SK-N-SH (cell line): ENCODE measurements around the gene IL10RA. TPM values are rescaled to one million over a fixed set of nuclear protein-coding genes. Genes with fewer than 3 reads are reported as not detected.

Experiments used
- CTCF ChIA-PET: fragments of 300-600, 350-600 bp; formaldehyde crosslinking; extraction: SDS; loops from one replicate; lab custom pipeline; 2021; lab: Yijun Ruan, JAX
- POLR2A ChIA-PET: fragments of 350-600 bp; sonication (Branson Sonifier 250); formaldehyde crosslinking; extraction: SDS; loops from one replicate; lab custom pipeline; 2020; ENCODE audit warnings: antibody characterized with exemption, inconsistent platforms; lab: Yijun Ruan, JAX
- DNase-seq: peaks from one replicate; pipeline ENCODE4 v3.0.0; 2012
- H2AFZ ChIP-seq: fragments of 200-600 bp; sonication (generic); 2 replicates; pipeline ENCODE4 v1.8.1; 2016; ENCODE audit warnings: antibody characterized with exemption, mild to moderate bottlenecking, low read depth
- H3F3A ChIP-seq: fragments of 200-600 bp; sonication (generic); replicated peaks from 2 replicates; pipeline ENCODE3; 2016; ENCODE audit warnings: antibody characterized with exemption, mild to moderate bottlenecking; ENCODE audit not compliant: insufficient read depth
- H3K27ac ChIP-seq, 2 experiments: fragments of 200-500 bp in 1 of 2; fragments of 200-600 bp in 1 of 2; sonication (Bioruptor generic) in 1 of 2; sonication (generic), shearing (Covaris generic) in 1 of 2; 2 replicates each; pipeline versions ENCODE4 v1.5.1 to v1.6.1; 2014 to 2016; ENCODE audit warnings: low read depth in 2 of 2, inconsistent platforms in 1 of 2, low read length in 1 of 2, mild to moderate bottlenecking in 1 of 2, mixed read lengths in 1 of 2
- H3K27me3 ChIP-seq: fragments of 200-600 bp; sonication (generic), shearing (Covaris generic); 2 replicates; pipeline ENCODE4 v1.6.1; 2016; ENCODE audit warnings: mixed run types; ENCODE audit not compliant: insufficient read depth
- H3K36me3 ChIP-seq, 2 experiments: fragments of 200-500 bp in 1 of 2; fragments of 200-600 bp in 1 of 2; sonication (Bioruptor generic) in 1 of 2; sonication (generic) in 1 of 2; replicated peaks in 1 of 2; 2 replicates each; pipeline versions ENCODE3 to v1.5.1; 2014 to 2016; ENCODE audit warnings: low read length in 1 of 2, mild to moderate bottlenecking in 1 of 2; ENCODE audit not compliant: insufficient read depth in 2 of 2, control insufficient read depth in 1 of 2
- H3K4me1 ChIP-seq, 2 experiments: fragments of 200-500 bp in 1 of 2; fragments of 200-600 bp in 1 of 2; sonication (Bioruptor generic) in 1 of 2; sonication (generic), shearing (Covaris generic) in 1 of 2; 2 replicates each; pipeline versions ENCODE4 v1.5.1 to v1.6.1; 2014 to 2016; ENCODE audit warnings: low read depth in 1 of 2, low read length in 1 of 2, mixed run types in 1 of 2; ENCODE audit not compliant: insufficient read depth in 2 of 2, control insufficient read depth in 1 of 2
- H3K4me2 ChIP-seq: fragments of 200-600 bp; sonication (generic), shearing (Covaris generic); 2 replicates; pipeline ENCODE4 v1.6.1; 2017; ENCODE audit warnings: mixed run types
- H3K4me3 ChIP-seq, 2 experiments: fragments of 200-500 bp in 1 of 2; fragments of 200-600 bp in 1 of 2; sonication (Bioruptor generic) in 1 of 2; sonication (generic), shearing (Covaris generic) in 1 of 2; 2 replicates each; pipeline versions ENCODE4 v1.5.1 to v1.8.1; 2014 to 2016; ENCODE audit warnings: low read depth in 2 of 2, inconsistent platforms in 1 of 2, low read length in 1 of 2, mild to moderate bottlenecking in 1 of 2, mixed read lengths in 1 of 2, moderate library complexity in 1 of 2
- H3K79me2 ChIP-seq: fragments of 200-600 bp; sonication (generic); 2 replicates; pipeline ENCODE4 v1.8.1; 2017; ENCODE audit warnings: mild to moderate bottlenecking; ENCODE audit not compliant: insufficient read depth
- H3K9ac ChIP-seq: fragments of 200-600 bp; sonication (generic); 2 replicates; pipeline ENCODE4 v1.6.1; 2017; ENCODE audit warnings: mixed run types
- H3K9me2 ChIP-seq: fragments of 200-600 bp; sonication (generic); 2 replicates; pipeline ENCODE4 v1.6.1; 2017; ENCODE audit warnings: mixed run types
- H3K9me3 ChIP-seq: fragments of 200-600 bp; sonication (generic); 2 replicates; pipeline ENCODE4 v1.6.1; 2017; ENCODE audit warnings: mixed run types, mild to moderate bottlenecking, moderate library complexity
- H4K20me1 ChIP-seq: fragments of 200-600 bp; sonication (generic); 2 replicates; pipeline ENCODE4 v1.6.1; 2017; ENCODE audit warnings: mild to moderate bottlenecking, mixed run types; ENCODE audit not compliant: insufficient read depth
- ELF1 ChIP-seq: IDR thresholded peaks from 2 replicates; pipeline ENCODE4 v1.4.0; 2012
- EP300 ChIP-seq, 2 experiments: IDR thresholded peaks; 2 replicates each; pipeline versions ENCODE4 v1.4.0 to v1.6.1; 2012; ENCODE audit warnings: borderline replicate concordance in 1 of 2, low read depth in 1 of 2, low read length in 1 of 2
- FOXJ3 ChIP-seq: sonication (generic); formaldehyde crosslinking; IDR thresholded peaks from 2 replicates; pipeline ENCODE4 v1.5.1; 2020; ENCODE audit warnings: mild to moderate bottlenecking, missing genetic modification reagents
- GABPA ChIP-seq: IDR thresholded peaks from 2 replicates; pipeline ENCODE4 v1.4.0; 2012; ENCODE audit warnings: low read depth, mild to moderate bottlenecking
- GATA2 ChIP-seq: sonication (generic); formaldehyde crosslinking; IDR thresholded peaks from 2 replicates; pipeline ENCODE4 v1.5.0; 2020; ENCODE audit warnings: mild to moderate bottlenecking, missing genetic modification reagents
- JUND ChIP-seq: IDR thresholded peaks from 2 replicates; pipeline ENCODE4 v1.4.0; 2012
- MEF2A ChIP-seq: IDR thresholded peaks from 2 replicates; pipeline ENCODE4 v1.4.0; 2012; ENCODE audit warnings: low read depth, borderline replicate concordance
- NFIC ChIP-seq: IDR thresholded peaks from 2 replicates; pipeline ENCODE4 v1.4.0; 2012; ENCODE audit warnings: borderline replicate concordance
- RAD21 ChIP-seq: IDR thresholded peaks from 2 replicates; pipeline ENCODE4 v1.6.1; 2012; ENCODE audit warnings: mild to moderate bottlenecking, low read length
- RFX5 ChIP-seq: IDR thresholded peaks from 2 replicates; pipeline ENCODE4 v1.6.1; 2012; ENCODE audit warnings: mild to moderate bottlenecking, improper control_type of control experiment, low read length
- SIN3A ChIP-seq: IDR thresholded peaks from 2 replicates; pipeline ENCODE4 v1.6.1; 2012; ENCODE audit warnings: low read depth, mild to moderate bottlenecking, low read length, moderate library complexity, borderline replicate concordance
- TAF1 ChIP-seq: IDR thresholded peaks from 2 replicates; pipeline ENCODE4 v1.6.1; 2012; ENCODE audit warnings: low read depth, mild to moderate bottlenecking, low read length, moderate library complexity, borderline replicate concordance
- YY1 ChIP-seq: IDR thresholded peaks from 2 replicates; pipeline ENCODE4 v1.4.0; 2012; ENCODE audit warnings: low read depth, mild to moderate bottlenecking
- WGBS: methylation state at CpG from one replicate; pipeline ENCODE4 v1.1.6; 2017; ENCODE audit warnings: low lambda C conversion rate; 5-methylcytosine and 5-hydroxymethylcytosine counted together
- polyA plus RNA-seq, 3 experiments: library from polyadenylated mRNA; depleted of rRNA; stranded (reverse); fragments of >200 nt; gene quantifications; 2 replicates each; pipeline ENCODE4 v1.2.3, GENCODE V29; 2012
- TF ChIP-seq, protein P1 (sequence below): fragments of 200-600 bp; sonication (generic); IDR thresholded peaks from 2 replicates; pipeline ENCODE4 v1.6.1; 2017; ENCODE audit warnings: antibody characterized with exemption, mild to moderate bottlenecking, moderate library complexity
- TF ChIP-seq, protein P2 (sequence below): IDR thresholded peaks from 2 replicates; pipeline ENCODE4; 2012
- TF ChIP-seq, protein P3 (sequence below): IDR thresholded peaks from 2 replicates; pipeline ENCODE4 v1.4.0; 2012; ENCODE audit warnings: low read depth, borderline replicate concordance
- TF ChIP-seq, protein P4 (sequence below): IDR thresholded peaks from 2 replicates; pipeline ENCODE4 v1.4.0; 2012; ENCODE audit warnings: low read depth, borderline replicate concordance
- TF ChIP-seq, protein P5 (sequence below): fragments of 150-350 bp; IDR thresholded peaks from 2 replicates; pipeline ENCODE4 v1.6.1; 2016; ENCODE audit warnings: mild to moderate bottlenecking, low read depth, low read length
- TF ChIP-seq, protein P6 (sequence below): fragments of 150-350 bp; IDR thresholded peaks from 2 replicates; pipeline ENCODE4 v1.6.1; 2017; ENCODE audit warnings: antibody characterized with exemption, low read length, low read depth, borderline replicate concordance
- TF ChIP-seq, protein P7 (sequence below): IDR thresholded peaks from 2 replicates; pipeline ENCODE4 v1.4.0; 2012; ENCODE audit warnings: low read depth

The IL10RA gene
- polyA plus RNA-seq, 1 of the 3 experiments (the other 2 are of a cell fraction) = not detected

DNA sequence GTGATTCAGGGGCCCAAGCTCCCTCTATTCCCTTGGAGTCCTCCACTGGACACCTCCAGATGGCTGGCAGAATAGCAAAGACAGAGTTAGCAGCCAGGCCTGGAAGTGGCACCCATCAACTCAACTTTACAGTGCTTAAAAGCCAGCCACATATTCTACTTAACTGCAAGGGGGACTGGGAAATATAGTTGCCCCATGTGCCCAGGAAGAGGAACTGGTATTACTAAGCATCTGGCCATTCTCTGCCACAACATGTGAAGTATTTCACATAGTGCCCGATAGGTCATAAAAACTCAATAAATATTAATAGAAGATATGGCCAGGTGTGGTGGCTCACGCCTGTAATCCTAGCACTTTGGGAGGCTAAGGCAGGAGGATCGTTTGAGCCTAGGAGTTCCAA lies 5.5 kb upstream of the IL10RA start (continued):
- TF ChIP-seq, protein P1, sequence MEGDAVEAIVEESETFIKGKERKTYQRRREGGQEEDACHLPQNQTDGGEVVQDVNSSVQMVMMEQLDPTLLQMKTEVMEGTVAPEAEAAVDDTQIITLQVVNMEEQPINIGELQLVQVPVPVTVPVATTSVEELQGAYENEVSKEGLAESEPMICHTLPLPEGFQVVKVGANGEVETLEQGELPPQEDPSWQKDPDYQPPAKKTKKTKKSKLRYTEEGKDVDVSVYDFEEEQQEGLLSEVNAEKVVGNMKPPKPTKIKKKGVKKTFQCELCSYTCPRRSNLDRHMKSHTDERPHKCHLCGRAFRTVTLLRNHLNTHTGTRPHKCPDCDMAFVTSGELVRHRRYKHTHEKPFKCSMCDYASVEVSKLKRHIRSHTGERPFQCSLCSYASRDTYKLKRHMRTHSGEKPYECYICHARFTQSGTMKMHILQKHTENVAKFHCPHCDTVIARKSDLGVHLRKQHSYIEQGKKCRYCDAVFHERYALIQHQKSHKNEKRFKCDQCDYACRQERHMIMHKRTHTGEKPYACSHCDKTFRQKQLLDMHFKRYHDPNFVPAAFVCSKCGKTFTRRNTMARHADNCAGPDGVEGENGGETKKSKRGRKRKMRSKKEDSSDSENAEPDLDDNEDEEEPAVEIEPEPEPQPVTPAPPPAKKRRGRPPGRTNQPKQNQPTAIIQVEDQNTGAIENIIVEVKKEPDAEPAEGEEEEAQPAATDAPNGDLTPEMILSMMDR = no peak
- TF ChIP-seq EP300 (IDR thresholded peaks at IDR 0.05; ENCODE audit: borderline replicate concordance in 1 of 2, low read depth in 1 of 2, low read length in 1 of 2) (no peak), FOXJ3 (CRISPR knock-in tag) (no peak), JUND (no peak), RFX5 (no peak)
- TF ChIP-seq, protein P2, sequence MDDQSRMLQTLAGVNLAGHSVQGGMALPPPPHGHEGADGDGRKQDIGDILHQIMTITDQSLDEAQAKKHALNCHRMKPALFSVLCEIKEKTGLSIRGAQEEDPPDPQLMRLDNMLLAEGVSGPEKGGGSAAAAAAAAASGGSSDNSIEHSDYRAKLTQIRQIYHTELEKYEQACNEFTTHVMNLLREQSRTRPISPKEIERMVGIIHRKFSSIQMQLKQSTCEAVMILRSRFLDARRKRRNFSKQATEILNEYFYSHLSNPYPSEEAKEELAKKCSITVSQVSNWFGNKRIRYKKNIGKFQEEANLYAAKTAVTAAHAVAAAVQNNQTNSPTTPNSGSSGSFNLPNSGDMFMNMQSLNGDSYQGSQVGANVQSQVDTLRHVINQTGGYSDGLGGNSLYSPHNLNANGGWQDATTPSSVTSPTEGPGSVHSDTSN = no peak

DNA sequence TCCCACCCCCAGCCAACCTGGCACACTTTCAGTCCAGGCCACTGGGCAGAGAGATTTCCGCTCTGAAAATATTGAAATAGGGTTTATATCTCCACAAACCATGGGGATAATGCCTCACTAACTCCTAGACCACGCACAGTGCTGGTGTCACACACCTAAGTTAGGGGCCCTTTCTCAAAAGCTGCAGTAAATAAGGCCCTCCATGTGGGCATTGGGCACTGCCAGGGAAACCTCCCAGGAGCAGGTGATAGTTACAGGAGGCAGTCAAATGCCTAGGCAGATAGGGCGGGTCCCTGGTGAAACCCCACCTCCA lies 3.1 kb upstream of the IL10RA start:
- no peak overlapping the region for H3K9ac ChIP-seq
- TF ChIP-seq, protein P3, sequence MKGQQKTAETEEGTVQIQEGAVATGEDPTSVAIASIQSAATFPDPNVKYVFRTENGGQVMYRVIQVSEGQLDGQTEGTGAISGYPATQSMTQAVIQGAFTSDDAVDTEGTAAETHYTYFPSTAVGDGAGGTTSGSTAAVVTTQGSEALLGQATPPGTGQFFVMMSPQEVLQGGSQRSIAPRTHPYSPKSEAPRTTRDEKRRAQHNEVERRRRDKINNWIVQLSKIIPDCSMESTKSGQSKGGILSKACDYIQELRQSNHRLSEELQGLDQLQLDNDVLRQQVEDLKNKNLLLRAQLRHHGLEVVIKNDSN = no peak
- no peak for TF ChIP-seq RAD21
- TF ChIP-seq YY1 = no peak
- TF ChIP-seq, protein P4, sequence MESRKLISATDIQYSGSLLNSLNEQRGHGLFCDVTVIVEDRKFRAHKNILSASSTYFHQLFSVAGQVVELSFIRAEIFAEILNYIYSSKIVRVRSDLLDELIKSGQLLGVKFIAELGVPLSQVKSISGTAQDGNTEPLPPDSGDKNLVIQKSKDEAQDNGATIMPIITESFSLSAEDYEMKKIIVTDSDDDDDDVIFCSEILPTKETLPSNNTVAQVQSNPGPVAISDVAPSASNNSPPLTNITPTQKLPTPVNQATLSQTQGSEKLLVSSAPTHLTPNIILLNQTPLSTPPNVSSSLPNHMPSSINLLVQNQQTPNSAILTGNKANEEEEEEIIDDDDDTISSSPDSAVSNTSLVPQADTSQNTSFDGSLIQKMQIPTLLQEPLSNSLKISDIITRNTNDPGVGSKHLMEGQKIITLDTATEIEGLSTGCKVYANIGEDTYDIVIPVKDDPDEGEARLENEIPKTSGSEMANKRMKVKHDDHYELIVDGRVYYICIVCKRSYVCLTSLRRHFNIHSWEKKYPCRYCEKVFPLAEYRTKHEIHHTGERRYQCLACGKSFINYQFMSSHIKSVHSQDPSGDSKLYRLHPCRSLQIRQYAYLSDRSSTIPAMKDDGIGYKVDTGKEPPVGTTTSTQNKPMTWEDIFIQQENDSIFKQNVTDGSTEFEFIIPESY = no peak
- no peak for TF ChIP-seq MEF2A
- TF ChIP-seq, protein P5, sequence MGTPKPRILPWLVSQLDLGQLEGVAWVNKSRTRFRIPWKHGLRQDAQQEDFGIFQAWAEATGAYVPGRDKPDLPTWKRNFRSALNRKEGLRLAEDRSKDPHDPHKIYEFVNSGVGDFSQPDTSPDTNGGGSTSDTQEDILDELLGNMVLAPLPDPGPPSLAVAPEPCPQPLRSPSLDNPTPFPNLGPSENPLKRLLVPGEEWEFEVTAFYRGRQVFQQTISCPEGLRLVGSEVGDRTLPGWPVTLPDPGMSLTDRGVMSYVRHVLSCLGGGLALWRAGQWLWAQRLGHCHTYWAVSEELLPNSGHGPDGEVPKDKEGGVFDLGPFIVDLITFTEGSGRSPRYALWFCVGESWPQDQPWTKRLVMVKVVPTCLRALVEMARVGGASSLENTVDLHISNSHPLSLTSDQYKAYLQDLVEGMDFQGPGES = no peak
- no peak for TF ChIP-seq ELF1
- TF ChIP-seq, protein P1 = no peak
- no peak for TF ChIP-seq TAF1
- TF ChIP-seq, protein P6, sequence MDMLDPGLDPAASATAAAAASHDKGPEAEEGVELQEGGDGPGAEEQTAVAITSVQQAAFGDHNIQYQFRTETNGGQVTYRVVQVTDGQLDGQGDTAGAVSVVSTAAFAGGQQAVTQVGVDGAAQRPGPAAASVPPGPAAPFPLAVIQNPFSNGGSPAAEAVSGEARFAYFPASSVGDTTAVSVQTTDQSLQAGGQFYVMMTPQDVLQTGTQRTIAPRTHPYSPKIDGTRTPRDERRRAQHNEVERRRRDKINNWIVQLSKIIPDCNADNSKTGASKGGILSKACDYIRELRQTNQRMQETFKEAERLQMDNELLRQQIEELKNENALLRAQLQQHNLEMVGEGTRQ = no peak
- TF ChIP-seq NFIC = no peak
- TF ChIP-seq GATA2 (CRISPR knock-in tag) = no peak
- TF ChIP-seq, protein P2 = no peak
- TF ChIP-seq GABPA = no peak
- no peak for TF ChIP-seq FOXJ3 (CRISPR knock-in tag)
- TF ChIP-seq EP300 (IDR thresholded peaks at IDR 0.05; ENCODE audit: borderline replicate concordance in 1 of 2, low read depth in 1 of 2, low read length in 1 of 2) = no peak
- TF ChIP-seq SIN3A = no peak
- TF ChIP-seq, protein P7, sequence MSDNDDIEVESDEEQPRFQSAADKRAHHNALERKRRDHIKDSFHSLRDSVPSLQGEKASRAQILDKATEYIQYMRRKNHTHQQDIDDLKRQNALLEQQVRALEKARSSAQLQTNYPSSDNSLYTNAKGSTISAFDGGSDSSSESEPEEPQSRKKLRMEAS = no peak
- ChIA-PET POLR2A (no interaction called here), CTCF (no interaction called here)
- DNase-seq = no peak
- no peaks in the 10 kb centered on the region for H4K20me1 ChIP-seq
- H3K79me2 ChIP-seq = no peaks in the 10 kb centered on the region
- peaks cover 0 to 11% of the 10 kb centered on the region in 2 experiments; a peak in 1 of 4 replicates for H3K4me1 ChIP-seq
- no peak overlapping the region for H2AFZ ChIP-seq
- no peak overlapping the region for H3K27ac ChIP-seq
- WGBS = 67% methylated on average over 3 of the region's 3 CpGs
- H3K27me3 ChIP-seq = peaks cover 14% of the 10 kb centered on the region; the same call in 1 of the 2 replicates
- H3K9me2 ChIP-seq = no peaks in the 10 kb centered on the region
- no peak overlapping the region for H3K4me2 ChIP-seq
- no peaks in the 10 kb centered on the region for H3K9me3 ChIP-seq
- no peaks in the 10 kb centered on the region for H3F3A ChIP-seq
- H3K4me3 ChIP-seq = no peak overlapping the region
- no peaks in the 10 kb centered on the region for H3K36me3 ChIP-seq
